GM18867 (cell line): Measurements from ENCODE around the gene SGK2.
"Not testable (repeated sequence)": the region's sequence is repeated elsewhere in the genome, so short reads cannot be mapped to it uniquely, and the experiment has no call there.

Source experiments
- ATAC-seq: cut with Tn5 transposase; IDR thresholded peaks from one replicate; pipeline ENCODE4 v1.9.1; 2021; ENCODE audit warnings: mild to moderate bottlenecking, moderate library complexity; ENCODE audit not compliant: unreplicated experiment

The SGK2 gene

GRCh38 chr20:43588526-43588925 is 29.7 kb downstream of the SGK2 start:
- not testable (repeated sequence) for ATAC-seq

DNA sequence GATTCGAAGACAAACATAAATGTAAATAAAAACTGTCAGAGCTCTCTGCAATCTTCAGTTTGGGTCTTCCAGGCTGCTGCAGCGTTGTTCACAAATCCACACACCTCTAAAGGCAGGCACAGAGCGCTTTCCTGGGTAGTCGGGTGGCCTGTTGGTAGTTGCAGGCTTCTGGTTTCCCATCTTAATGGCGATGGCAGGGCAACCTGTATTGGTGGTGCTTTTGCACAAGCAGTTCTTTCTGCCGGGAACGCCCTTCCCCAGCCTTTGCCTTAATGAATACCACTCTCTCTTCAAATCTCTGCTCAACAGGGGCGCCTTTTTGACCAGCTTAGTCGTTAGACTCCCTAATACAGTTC is 31.2 kb downstream of the SGK2 start:
- no peak for ATAC-seq

DNA sequence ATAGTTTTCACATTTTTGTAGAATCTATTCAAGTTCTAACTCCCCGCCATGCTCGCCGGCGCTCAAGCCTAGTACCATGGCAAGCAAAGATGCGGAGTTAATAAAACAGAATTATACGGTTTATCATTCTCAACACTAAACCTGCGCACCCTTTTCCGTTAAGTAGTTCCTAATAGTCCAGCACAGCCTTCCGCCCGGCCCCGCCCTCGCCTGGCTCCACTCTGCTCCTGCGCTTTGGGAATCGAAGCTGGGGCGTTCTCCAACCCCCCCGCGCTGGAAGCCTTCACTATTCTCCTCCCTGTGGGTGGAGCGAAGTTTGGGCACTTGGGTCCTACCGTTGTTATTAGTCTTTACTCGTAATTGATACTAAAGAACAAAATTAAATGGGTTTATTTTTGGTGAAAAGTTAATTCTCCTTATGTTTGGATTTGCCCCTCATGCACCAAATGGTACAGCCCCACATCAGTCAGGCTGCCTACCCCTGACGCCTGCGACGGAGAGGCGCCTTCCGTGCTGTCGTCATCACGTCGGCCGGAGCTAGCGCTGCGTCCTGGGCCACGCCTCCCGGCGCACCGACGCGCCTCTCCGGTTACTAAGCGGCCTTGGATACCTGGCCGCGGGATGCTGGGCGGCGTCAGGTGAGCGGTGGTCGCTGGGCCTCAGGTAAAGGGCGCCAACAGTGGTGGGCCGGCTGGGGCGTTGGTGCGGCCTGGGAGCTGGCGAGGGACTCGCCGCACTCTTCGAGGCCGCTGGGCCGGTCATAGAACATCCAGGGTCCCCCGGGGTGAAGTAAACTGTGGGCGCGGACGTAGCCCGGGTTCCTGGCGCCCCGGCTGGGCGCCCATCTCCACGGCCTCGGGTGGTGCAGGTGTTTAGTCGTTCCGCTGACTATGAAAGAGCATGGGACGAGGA is 31.8 kb downstream of the SGK2 start, which contains the start of gene IFT52:
TSS of gene IFT52 (plus strand) at position 546 of the 912 bp plus-strand sequence. CDS start 3,762 bp downstream, outside the sequence.
- ATAC-seq, result peak; percentile 99

DNA sequence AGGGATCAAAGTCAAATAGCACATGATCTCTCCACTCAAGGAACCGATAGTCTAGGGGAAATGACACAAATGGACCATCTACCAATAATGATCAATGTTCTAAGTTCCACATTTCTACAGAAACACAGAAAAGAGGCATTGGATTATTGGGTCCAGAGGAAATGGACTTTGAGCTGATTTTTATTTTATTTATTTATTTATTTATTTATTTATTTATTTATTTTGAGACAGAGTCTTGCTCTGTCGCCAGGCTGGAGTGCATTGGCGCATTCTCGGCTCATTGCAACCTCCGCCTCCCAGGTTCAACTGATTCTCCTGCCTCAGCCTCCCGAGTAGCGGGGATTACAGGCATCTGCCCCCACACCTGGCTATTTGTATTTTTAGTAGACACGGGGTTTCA is 43.1 kb downstream of the SGK2 start:
- not testable (repeated sequence) for ATAC-seq

DNA sequence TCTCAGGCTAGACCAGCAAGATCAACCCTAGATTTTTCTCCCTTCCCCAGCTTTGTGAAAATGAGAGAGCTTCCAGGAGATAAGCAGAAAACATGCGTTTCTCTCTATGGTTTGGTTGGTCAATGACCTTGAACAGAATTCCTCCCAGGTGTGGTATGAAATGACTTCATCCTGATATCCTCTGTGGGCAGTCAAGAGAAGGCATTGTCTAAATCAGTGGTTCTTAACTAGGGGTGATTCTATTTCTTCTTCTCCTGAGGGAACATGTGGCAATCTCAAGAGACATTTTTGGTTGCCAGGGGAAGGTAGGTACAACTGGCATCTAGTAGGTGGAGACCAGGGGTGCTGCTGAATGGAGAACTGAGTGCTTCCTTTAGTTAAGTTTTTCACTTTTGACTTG is 44.3 kb downstream of the SGK2 start:
- no peak for ATAC-seq

DNA sequence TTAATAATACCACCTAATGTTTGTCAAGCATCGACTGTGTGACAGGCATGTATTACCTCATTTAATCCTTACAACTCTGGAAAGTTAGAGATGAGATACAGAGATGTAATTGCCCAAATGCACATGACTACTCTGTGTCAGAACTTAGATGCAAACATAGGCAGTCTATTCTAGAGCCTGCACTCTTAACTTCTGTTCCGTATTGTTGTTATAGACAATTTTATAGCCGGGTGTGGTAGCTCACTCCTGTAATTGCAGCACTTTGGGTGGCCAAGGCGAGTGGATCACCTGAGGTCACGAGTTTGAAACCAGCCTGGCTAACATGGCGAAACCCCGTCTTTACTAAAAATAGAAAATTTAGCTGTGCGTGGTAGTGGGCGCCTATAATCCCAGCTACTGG is 46.9 kb downstream of the SGK2 start:
- ATAC-seq, result no peak

- ATAC-seq, result not testable (repeated sequence)
These were observed 48.5 kb downstream of the SGK2 start for GRCh38 chr20:43607278-43607677.

DNA sequence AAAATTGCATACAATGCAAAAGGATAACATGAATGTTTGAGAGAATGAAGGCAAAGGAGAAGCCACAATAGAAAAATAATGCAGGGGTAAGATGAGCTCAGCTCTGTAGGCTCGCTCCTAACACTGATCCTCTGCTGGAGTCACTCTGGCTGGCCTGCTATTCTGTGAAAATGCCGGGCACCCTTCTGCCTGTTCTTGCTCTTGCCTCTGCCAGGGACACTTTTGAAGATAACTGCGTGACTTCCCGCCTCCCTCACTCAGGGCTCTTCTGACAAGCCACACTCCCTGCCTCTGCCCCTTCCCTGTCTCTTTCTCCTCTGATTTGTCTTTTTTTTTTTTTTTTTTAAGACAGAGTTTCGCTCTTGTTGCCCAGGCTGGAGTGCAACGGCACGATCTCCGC is 72.8 kb downstream of the SGK2 start:
- no peak for ATAC-seq
